Gastrocnemius medialis (tissue), 4 donors: Measurements from ENCODE around the gene HMCN2.

ENCODE experiments used
- POLR2A ChIP-seq, 2 donors: fragments of 450-650 bp; IDR thresholded peaks; one replicate each; pipeline ENCODE4 v1.6.1; 2017; ENCODE audit warnings: antibody characterized with exemption in 2 of 2, mild to moderate bottlenecking in 2 of 2, moderate library complexity in 2 of 2
- TF ChIP-seq, protein P1 (sequence below), 5 experiments: fragments of 450-650 bp in 3 of 5; fragments of 200-600 bp in 2 of 5; sonication (generic) in 2 of 5; IDR thresholded peaks in 4 of 5; conservative IDR thresholded peaks in 1 of 5; 1 replicate in 4 of 5; 2 replicates in 1 of 5; pipeline ENCODE4 v1.5.1; 2016 to 2019; ENCODE audit warnings: antibody characterized with exemption in 5 of 5, mild to moderate bottlenecking in 3 of 5, moderate library complexity in 3 of 5

DNA sequence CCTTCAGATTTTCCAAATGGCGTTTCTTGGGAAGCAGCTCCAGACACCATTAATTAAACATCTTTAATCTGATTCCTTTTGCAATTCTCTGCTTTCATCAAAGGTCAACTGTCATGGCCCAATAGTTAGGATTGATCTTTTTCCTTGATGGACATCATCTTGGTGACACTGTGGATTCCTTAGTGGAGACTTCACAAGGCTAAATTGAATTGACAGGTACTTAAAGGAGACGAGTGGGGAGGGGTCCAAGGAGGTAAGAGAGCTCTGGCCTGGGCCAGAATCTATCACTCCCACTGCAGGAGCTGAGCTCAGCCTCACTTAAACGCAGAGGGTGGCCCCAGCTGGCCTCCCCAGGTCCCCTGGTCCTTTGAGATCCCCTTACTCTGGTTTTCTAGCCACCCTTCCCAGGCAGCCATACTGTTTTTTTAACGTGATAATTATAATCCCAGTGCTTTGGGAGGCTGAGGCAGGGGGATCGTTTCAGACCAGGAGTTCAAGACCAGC lies 9.9 kb upstream of the HMCN2 start:
- TF ChIP-seq, protein P1, sequence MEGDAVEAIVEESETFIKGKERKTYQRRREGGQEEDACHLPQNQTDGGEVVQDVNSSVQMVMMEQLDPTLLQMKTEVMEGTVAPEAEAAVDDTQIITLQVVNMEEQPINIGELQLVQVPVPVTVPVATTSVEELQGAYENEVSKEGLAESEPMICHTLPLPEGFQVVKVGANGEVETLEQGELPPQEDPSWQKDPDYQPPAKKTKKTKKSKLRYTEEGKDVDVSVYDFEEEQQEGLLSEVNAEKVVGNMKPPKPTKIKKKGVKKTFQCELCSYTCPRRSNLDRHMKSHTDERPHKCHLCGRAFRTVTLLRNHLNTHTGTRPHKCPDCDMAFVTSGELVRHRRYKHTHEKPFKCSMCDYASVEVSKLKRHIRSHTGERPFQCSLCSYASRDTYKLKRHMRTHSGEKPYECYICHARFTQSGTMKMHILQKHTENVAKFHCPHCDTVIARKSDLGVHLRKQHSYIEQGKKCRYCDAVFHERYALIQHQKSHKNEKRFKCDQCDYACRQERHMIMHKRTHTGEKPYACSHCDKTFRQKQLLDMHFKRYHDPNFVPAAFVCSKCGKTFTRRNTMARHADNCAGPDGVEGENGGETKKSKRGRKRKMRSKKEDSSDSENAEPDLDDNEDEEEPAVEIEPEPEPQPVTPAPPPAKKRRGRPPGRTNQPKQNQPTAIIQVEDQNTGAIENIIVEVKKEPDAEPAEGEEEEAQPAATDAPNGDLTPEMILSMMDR (IDR thresholded peaks at IDR 0.05 in 4 of 5, conservative IDR thresholded peaks at IDR 0.05 in 1 of 5) = no peak
- TF ChIP-seq POLR2A (IDR thresholded peaks at IDR 0.05) = no peak
